ENCODE data around the gene ACAT2. TPM values are rescaled to one million over a fixed set of nuclear protein-coding genes. Genes with fewer than 3 reads are reported as not detected.
"Not testable (repeated sequence)": the region's sequence is repeated elsewhere in the genome, so short reads cannot be mapped to it uniquely, and the experiment has no call there.

The ACAT2 gene
- total RNA-seq, 1 donor from 2014 or later = 55.3 TPM

GRCh38 chr6:159728531-159728964 lies 33.3 kb upstream of the ACAT2 start:
- intact Hi-C loops (cut with DNase I) = no loop called here
- DNase-seq (ENCODE audit: low spot score) = no peak
- no peak for ATAC-seq

- intact Hi-C loops (cut with DNase I) = no loop called here
- DNase-seq (ENCODE audit: low spot score) (no peak), ATAC-seq (no peak)
These were observed 32.1 kb upstream of the ACAT2 start for GRCh38 chr6:159729598-159730331.

DNA sequence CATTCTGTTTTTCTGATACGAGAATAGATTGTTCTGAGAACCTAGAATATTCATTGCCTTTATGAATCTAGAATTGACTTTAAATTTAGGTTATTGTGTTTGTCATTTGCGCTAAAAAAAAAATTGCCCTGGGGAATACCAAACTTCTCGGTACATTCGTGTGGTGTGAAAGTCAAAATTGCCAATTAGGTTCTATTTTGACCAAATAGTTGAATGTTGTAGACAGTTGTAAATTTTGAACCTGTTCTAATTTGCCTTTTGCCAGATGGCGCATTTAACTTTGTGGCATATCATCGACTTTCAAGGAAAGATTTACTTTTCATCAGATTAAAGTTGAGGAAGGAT lies 31.5 kb upstream of the ACAT2 start:
- no peak for DNase-seq (ENCODE audit: low spot score)
- intact Hi-C loops (cut with DNase I) = no loop called here
- no peak for ATAC-seq

DNA sequence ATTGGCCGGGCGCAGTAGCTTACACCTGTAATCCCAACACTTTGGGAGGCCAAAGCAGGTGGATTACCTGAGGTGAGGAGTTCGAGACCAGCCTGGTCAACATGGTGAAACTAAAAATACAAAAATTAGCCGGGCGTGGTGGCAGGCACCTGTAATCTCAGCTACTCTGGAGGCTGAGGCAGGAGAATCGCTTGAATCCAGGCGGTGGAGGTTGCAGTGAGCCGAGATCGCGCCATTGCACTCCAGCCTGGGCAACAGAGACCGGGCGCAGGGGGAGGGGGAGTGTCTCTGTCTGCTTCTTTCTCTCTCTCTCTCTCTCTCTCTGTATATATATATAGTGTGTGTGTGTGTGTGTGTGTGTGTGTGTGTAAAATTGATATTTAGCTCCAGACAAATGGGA lies 29.3 kb upstream of the ACAT2 start:
- intact Hi-C loops (cut with DNase I); ATAC-seq; DNase-seq (ENCODE audit: low spot score): not testable (repeated sequence)

GRCh38 chr6:159733395-159733794 lies 28.4 kb upstream of the ACAT2 start:
- ATAC-seq; DNase-seq (ENCODE audit: low spot score); intact Hi-C loops (cut with DNase I): not testable (repeated sequence)

GRCh38 chr6:159736908-159737307 lies 24.9 kb upstream of the ACAT2 start:
- intact Hi-C loops (cut with DNase I) = no loop called here
- ATAC-seq (no peak), DNase-seq (ENCODE audit: low spot score) (no peak)

DNA sequence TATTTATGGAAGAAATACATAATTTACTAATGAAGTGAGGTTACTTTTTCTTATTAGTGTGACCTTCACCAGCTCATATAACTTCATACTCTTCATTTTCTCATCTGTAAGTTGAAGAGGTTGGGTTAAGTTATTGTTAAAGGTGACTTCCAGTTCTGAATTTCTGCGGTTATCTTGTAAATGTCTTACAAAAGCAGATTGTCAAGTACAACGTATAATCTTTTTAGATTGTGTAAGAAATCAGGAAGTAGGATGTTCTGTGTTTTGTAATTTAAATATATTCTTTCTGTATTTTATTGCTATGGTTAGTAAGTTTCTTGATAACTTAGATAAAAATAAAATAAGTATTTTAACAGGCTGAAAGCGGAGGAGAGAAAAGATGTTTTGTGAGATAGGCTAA lies 22.5 kb upstream of the ACAT2 start:
- ATAC-seq (no peak), DNase-seq (ENCODE audit: low spot score) (no peak)
- intact Hi-C loops (cut with DNase I) = no loop called here

DNA sequence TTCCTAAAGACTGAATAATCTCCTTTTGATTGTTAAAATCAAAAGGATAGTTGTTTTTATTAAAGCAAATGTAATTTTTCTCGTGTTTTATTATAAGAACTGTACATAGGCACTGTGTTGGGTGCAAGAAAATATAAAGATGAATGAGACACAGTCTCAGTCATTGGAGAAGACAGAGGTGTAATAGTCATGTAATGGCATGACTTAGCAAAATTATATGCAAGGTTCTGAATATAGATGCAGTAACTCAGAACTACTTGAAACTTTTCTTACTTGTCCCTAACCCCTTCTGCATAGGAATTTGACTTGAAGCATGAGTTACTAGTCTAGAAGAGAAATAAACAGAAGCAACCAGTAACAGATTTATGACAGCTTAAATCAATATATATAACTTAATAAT lies 19.7 kb upstream of the ACAT2 start:
- ATAC-seq = no peak
- intact Hi-C loops (cut with DNase I) = no loop called here
- no peak for DNase-seq (ENCODE audit: low spot score)

DNA sequence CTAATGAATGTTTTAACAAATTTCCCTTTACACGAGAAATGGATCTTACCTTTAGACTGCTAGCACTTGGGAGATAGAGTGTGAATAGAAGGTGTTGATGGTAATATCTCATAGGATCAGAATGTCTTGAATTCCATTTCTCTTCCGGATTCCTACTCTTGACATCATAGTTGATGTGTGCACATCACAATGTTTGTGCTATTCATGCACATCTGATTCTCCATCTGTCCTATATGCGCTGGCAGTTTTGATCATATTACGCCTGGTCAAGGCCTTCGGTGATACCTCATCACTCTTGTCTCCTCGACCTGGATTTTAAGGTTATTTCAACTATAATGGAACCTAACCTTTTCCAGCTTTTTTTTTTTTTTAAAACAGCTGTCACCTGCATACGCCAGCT lies 16.8 kb upstream of the ACAT2 start:
- intact Hi-C loops (cut with DNase I) = no loop called here
- no peak for DNase-seq (ENCODE audit: low spot score)
- no peak for ATAC-seq

- no peak for DNase-seq (ENCODE audit: low spot score)
- ATAC-seq = no peak
These were observed 15.1 kb upstream of the ACAT2 start for GRCh38 chr6:159746759-159747158.

GRCh38 chr6:159748127-159748526 lies 13.7 kb upstream of the ACAT2 start:
- ATAC-seq; intact Hi-C loops (cut with DNase I); DNase-seq (ENCODE audit: low spot score): not testable (repeated sequence)

More at GRCh38 chr6:159746759-159747158, 15.1 kb upstream of the ACAT2 start:
- intact Hi-C loops (cut with DNase I) = no loop called here

GRCh38 chr6:159751448-159751847 lies 10.4 kb upstream of the ACAT2 start:
- intact Hi-C loops (cut with DNase I) = no loop called here
- ATAC-seq (no peak), DNase-seq (ENCODE audit: low spot score) (no peak)

DNA sequence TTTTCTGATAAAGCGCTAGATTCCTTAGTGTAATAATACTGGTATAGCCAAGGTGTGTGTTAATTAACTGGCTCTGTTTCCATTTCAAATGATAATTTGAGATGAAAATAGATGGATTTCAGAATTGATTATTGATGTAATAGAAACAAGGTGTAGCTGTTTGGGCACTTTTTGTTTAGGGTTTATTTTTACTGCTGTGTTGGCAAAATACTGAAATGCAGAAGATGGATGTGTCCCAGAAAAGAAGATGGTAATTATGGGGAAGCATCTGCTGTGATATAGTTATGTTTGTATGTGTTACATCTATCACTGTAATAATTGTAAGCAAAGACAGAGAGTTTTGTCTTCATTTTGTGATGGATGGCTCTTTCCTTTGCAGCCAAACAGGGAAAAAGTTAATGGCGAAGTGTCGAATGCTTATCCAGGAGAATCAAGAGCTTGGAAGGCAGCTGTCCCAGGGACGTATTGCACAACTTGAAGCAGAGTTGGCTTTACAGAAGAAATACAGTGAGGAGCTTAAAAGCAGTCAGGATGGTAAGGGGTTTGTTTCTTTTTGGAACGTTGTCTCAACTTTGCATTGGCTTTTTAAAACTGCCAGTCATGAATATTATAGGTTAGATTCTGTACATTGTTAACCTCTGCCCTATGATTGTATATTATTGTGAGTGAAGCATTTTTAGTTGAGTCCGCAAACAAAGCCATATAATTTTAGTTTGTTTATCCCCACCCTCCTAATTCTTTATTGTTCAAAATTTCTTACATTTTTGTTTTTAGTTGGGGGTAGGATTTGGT lies 8.6 kb upstream of the ACAT2 start:
- ATAC-seq = no peak
- intact Hi-C loops (cut with DNase I) = no loop called here
- DNase-seq (ENCODE audit: low spot score) = no peak

GRCh38 chr6:159754401-159754800 lies 7.4 kb upstream of the ACAT2 start:
- ATAC-seq = no peak
- no peak for DNase-seq (ENCODE audit: low spot score)
- intact Hi-C loops (cut with DNase I) = no loop called here

DNA sequence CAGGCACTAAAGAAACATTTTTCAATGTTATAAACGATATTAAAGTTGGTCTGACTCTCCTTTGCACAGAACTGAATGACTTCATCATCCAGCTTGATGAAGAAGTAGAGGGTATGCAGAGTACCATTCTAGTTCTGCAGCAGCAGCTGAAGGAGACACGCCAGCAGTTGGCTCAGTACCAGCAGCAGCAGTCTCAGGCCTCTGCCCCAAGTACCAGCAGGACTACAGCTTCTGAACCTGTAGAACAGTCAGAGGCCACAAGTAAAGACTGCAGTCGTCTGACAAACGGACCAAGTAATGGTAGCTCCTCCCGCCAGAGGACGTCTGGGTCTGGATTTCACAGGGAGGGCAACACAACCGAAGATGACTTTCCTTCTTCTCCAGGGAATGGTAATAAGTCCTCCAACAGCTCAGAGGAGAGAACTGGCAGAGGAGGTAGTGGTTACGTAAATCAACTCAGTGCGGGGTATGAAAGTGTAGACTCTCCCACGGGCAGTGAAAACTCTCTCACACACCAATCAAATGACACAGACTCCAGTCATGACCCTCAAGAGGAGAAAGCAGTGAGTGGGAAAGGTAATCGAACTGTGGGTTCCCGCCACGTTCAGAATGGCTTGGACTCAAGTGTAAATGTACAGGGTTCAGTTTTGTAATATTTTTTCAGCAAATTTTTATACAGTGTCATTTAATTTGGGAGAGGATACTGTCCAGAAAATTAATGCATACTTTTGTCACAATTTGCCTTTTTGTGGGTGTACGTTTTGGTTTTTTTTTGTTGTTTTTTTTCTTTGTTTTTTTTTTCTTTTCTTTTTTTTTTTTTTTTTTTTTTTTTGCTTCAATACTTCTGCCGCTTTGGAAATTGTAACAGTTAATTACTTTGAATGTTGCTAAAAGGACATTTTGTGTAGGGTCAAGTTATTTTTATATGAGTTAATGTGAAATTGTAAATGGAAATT lies 6.6 kb upstream of the ACAT2 start:
- ATAC-seq (peak; percentile 43), DNase-seq (ENCODE audit: low spot score) (no peak)
- intact Hi-C loops (cut with DNase I) = no loop called here

- intact Hi-C loops (cut with DNase I) = no loop called here
- ATAC-seq = no peak
- DNase-seq (ENCODE audit: low spot score) = no peak
These were observed 5.3 kb upstream of the ACAT2 start for GRCh38 chr6:159756508-159756907.

- DNase-seq (ENCODE audit: low spot score) (no peak), ATAC-seq (no peak)
- intact Hi-C loops (cut with DNase I) = no loop called here
These were observed 3.5 kb upstream of the ACAT2 start for GRCh38 chr6:159758031-159759001.

- DNase-seq (ENCODE audit: low spot score) = no peak
- intact Hi-C loops (cut with DNase I) = no loop called here
These were observed 2.2 kb upstream of the ACAT2 start for GRCh38 chr6:159759645-159760044.

More at GRCh38 chr6:159759645-159760044, 2.2 kb upstream of the ACAT2 start:
- ATAC-seq = no peak
